Measurements from ENCODE around the gene CCDC146. TPM values are rescaled to one million over a fixed set of nuclear protein-coding genes. Genes with fewer than 3 reads are reported as not detected.

CCDC146 gene
- total and polyA plus RNA-seq, 2 of the 8 experiments (the other 6 are each of a cell fraction or from before 2014, with no cell fraction given), result 0.88 to 2.4 TPM

- H3K23ac ChIP-seq (ENCODE audit: insufficient read length), result no peak overlapping the region
- H4K20me1 ChIP-seq (replicated peaks in 1 of 2; ENCODE audit: control insufficient read depth in 1 of 2, insufficient read depth in 2 of 2, low read length in 2 of 2), result no peaks in the 10 kb centered on the region
- no peak for TF ChIP-seq CTCF (IDR thresholded peaks at IDR 0.05; ENCODE audit: control extremely low read depth in 1 of 3, insufficient read depth in 1 of 3, low read depth in 1 of 3, low read length in 3 of 3)
- TF ChIP-seq RNF2 (IDR thresholded peaks at IDR 0.05; ENCODE audit: borderline replicate concordance, low read depth, low read length, missing control alignments, poor library complexity, severe bottlenecking), result no peak
- TF ChIP-seq ATF3 (IDR thresholded peaks at IDR 0.05; ENCODE audit: insufficient read depth, low read depth, low read length), result no peak
- TF ChIP-seq CTBP2 (IDR thresholded peaks at IDR 0.05; ENCODE audit: borderline replicate concordance, insufficient read depth, insufficient read length, low read length), result no peak
- no peak for TF ChIP-seq ATF2 (IDR thresholded peaks at IDR 0.05; ENCODE audit: low read length)
- no peak for TF ChIP-seq BACH1 (IDR thresholded peaks at IDR 0.05; ENCODE audit: low read length)
- TF ChIP-seq USF2 (IDR thresholded peaks at IDR 0.05; ENCODE audit: low read length), result no peak
- ChIA-PET CTCF (ENCODE audit: partially characterized antibody) (interaction anchor here (0.8 kb wide), 1 partner anchor 17 kb away, joined by 3 read pairs; no protein-coding TSS in a partner anchor), POLR2A (ENCODE audit: partially characterized antibody) (no interaction called here)
- H3K14ac ChIP-seq (ENCODE audit: insufficient read length), result no peak overlapping the region
- no peak overlapping the region for H3K56ac ChIP-seq (replicated peaks; ENCODE audit: insufficient read length, low read depth, low read length)
- H4K91ac ChIP-seq (replicated peaks; ENCODE audit: insufficient read length, low read length), result no peak overlapping the region
- H2BK20ac ChIP-seq (ENCODE audit: low read length), result no peak overlapping the region
- no peaks in the 10 kb centered on the region for H3K23me2 ChIP-seq (ENCODE audit: low read depth, low read length)
- H3K4ac ChIP-seq (replicated peaks; ENCODE audit: insufficient read length, low read depth, low read length), result no peak overlapping the region
- H4K5ac ChIP-seq (ENCODE audit: insufficient read length, low read depth, low read length), result no peak overlapping the region
- DNase-seq (ENCODE audit: low read depth in 1 of 2, low spot score in 2 of 2), result no peak
- no peak overlapping the region for H3K4me3 ChIP-seq (ENCODE audit: extremely low read depth in 1 of 4, insufficient read depth in 2 of 4, low read depth in 3 of 4, low read length in 4 of 4)
- H2BK12ac ChIP-seq (ENCODE audit: low read depth, low read length), result no peak overlapping the region
- H3K27ac ChIP-seq (ENCODE audit: low read depth, low read length), result no peak overlapping the region
- no peaks in the 10 kb centered on the region for H3K79me2 ChIP-seq (ENCODE audit: control insufficient read depth in 1 of 2, insufficient read depth in 2 of 2, low read length in 2 of 2)
- no peaks in the 10 kb centered on the region for H3K36me3 ChIP-seq (ENCODE audit: control insufficient read depth in 2 of 4, insufficient read depth in 4 of 4, low read length in 3 of 4)
- no peak overlapping the region for H2BK5ac ChIP-seq (ENCODE audit: low read depth, low read length)
- no peak overlapping the region for H2AK5ac ChIP-seq (ENCODE audit: low read depth, low read length)
- no peak overlapping the region for H4K8ac ChIP-seq (ENCODE audit: extremely low read depth, insufficient read depth, low read length)
- no peaks in the 10 kb centered on the region for H3K9me3 ChIP-seq (ENCODE audit: insufficient read depth in 2 of 2, low read depth in 1 of 2, low read length in 1 of 2)
- 88% methylated on average over 3 of the region's 3 CpGs; no CpG with 5 or more reads in 1 of the 2 experiments for WGBS, 2 experiments (ENCODE audit: extremely low coverage in 1 of 2, insufficient coverage in 1 of 2, insufficient read length in 1 of 2, insufficient replicate concordance in 2 of 2, low coverage in 1 of 2, low lambda C conversion rate in 2 of 2, missing lambda C conversion rate in 1 of 2)
- H3K4me1 ChIP-seq (replicated peaks in 1 of 4; ENCODE audit: control insufficient read depth in 3 of 4, insufficient read depth in 4 of 4, low read length in 3 of 4), result no peaks in the 10 kb centered on the region; a peak in 1 of 7 replicates
- H3K4me2 ChIP-seq (ENCODE audit: insufficient read depth in 1 of 2, low read depth in 2 of 2, low read length in 2 of 2), result no peak overlapping the region
- no peak overlapping the region for H2AFZ ChIP-seq (ENCODE audit: low read length)
- H3K9ac ChIP-seq (replicated peaks in 1 of 4; ENCODE audit: extremely low read depth in 1 of 4, low read depth in 3 of 4, low read length in 3 of 4), result no peak overlapping the region
- no peaks in the 10 kb centered on the region for H3K79me1 ChIP-seq (ENCODE audit: low read depth, low read length)
- no peaks in the 10 kb centered on the region; a peak in 1 of 7 replicates for H3K27me3 ChIP-seq (replicated peaks in 1 of 4; ENCODE audit: control insufficient read depth in 3 of 4, extremely low read depth in 1 of 4, insufficient read depth in 3 of 4, low read length in 3 of 4)
- no peak overlapping the region for H2BK120ac ChIP-seq (replicated peaks; ENCODE audit: low read depth, low read length)
- H3K18ac ChIP-seq (ENCODE audit: extremely low read depth, low read length), result no peak overlapping the region
- no peak for FAIRE-seq
- no peak overlapping the region for H2BK15ac ChIP-seq (ENCODE audit: low read length)
Measured at GRCh38 chr7:77315182-77315591, 192.8 kb downstream of the CCDC146 start.

Data from H1 (cell line).